Measurements from ENCODE around the gene DESI1. TPM values are rescaled to one million over a fixed set of nuclear protein-coding genes. Genes with fewer than 3 reads are reported as not detected.

Gene DESI1
- total and polyA plus RNA-seq, 2 donors (not counting 1 experiment from before 2014, with no cell fraction given) = 17.3 to 26.3 TPM

DNA sequence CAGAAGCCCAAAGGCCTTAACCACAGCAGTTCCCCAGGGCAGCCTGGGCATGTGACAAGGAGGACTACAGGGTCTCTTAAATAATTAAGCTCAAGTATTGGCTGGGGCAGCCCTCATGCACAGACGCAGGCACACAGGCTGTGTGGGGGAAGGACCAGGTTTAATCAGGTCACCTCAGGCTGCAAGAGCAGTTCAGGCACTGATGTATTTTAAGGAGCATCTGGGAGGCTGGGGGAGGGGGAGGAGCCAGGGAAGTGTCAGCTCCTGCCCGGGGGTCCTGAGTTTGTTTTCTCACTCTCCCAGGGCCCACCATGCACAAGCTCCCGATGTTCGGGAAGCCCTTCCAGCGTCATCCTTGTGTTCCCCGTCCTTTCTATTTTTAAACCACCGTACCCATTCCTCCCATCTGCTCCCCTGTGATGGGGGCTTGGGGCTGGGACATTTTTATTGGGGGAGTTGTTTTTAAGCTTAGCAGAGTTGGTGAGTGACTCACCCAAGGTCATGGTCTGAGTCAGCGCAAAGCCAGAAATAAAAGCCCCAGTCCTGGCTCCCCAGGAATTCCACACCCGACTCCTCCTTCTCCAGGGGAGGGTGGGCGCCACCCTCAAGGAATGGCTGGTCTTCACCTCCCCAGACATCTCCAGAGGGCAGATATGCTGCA is 57.7 kb downstream of the DESI1 start:
- POLR2A ChIA-PET = interaction anchor here (0.7 kb wide), 1 partner anchor 568 kb away, joined by 3 read pairs; no protein-coding TSS in a partner anchor
- H3K27me3 Mint-ChIP-seq = peaks cover 28% of the 10 kb centered on the region
- intact Hi-C loops (cut with micrococcal nuclease) = no loop called here

More for the DNA sequence above, 57.7 kb downstream of the DESI1 start:
- H3K79me2 ChIP-seq (ENCODE audit: control insufficient read depth, insufficient read depth, low read length) = no peaks in the 10 kb centered on the region
- no peaks in the 10 kb centered on the region for H3K9me3 ChIP-seq (ENCODE audit: control extremely low read depth in 1 of 3, control insufficient read depth in 2 of 3, insufficient read depth in 1 of 3, low read length in 2 of 3)
- ATAC-seq (ENCODE audit: low read depth) = no peak
- H3K9me3 Mint-ChIP-seq (ENCODE audit: insufficient read depth) = no peaks in the 10 kb centered on the region
- WGBS (ENCODE audit: insufficient coverage) = 52% methylated on average over 4 of the region's 10 CpGs
- H2AFZ ChIP-seq (ENCODE audit: insufficient read depth, low read depth, low read length, poor library complexity, severe bottlenecking) = no peak overlapping the region
- H3K27ac ChIP-seq (ENCODE audit: low read length in 2 of 2) = no peak overlapping the region
- no peaks in the 10 kb centered on the region for H3K4me1 ChIP-seq (ENCODE audit: control insufficient read depth in 2 of 2, insufficient read depth in 2 of 2, low read length in 2 of 2)
- no peak overlapping the region for H3K4me3 Mint-ChIP-seq
- H4K20me1 ChIP-seq (ENCODE audit: control insufficient read depth, insufficient read depth, low read length, poor library complexity, severe bottlenecking) = no peaks in the 10 kb centered on the region
- no peak overlapping the region for H3K9ac ChIP-seq (ENCODE audit: low read length)
- H3K27ac Mint-ChIP-seq = no peak overlapping the region
- TF ChIP-seq CTCF (IDR thresholded peaks at IDR 0.05) = no peak
- TF ChIP-seq EZH2 (IDR thresholded peaks at IDR 0.05; ENCODE audit: borderline replicate concordance, insufficient read depth, low read depth, low read length, poor library complexity, severe bottlenecking) = no peak
- peaks cover 0 to 35% (median 6%) of the 10 kb centered on the region in 4 experiments for H3K27me3 ChIP-seq (replicated peaks in 1 of 4; ENCODE audit: control extremely low read depth in 1 of 4, control insufficient read depth in 3 of 4, insufficient read depth in 4 of 4, low read length in 3 of 4)
- no peak overlapping the region for H3K4me2 ChIP-seq (replicated peaks; ENCODE audit: low read depth, low read length, poor library complexity, severe bottlenecking)
- CTCF ChIA-PET = no interaction called here
- no peak for DNase-seq
- H3K36me3 ChIP-seq (replicated peaks in 1 of 2; ENCODE audit: control extremely low read depth in 1 of 2, control insufficient read depth in 1 of 2, extremely low read depth in 1 of 2, insufficient read depth in 2 of 2, low read length in 1 of 2) = no peaks in the 10 kb centered on the region
- no peak overlapping the region for H3K4me3 ChIP-seq (ENCODE audit: control extremely low read depth in 1 of 5, extremely low read depth in 1 of 5, insufficient read depth in 1 of 5, low read depth in 2 of 5, low read length in 4 of 5)
- H3K4me1 Mint-ChIP-seq = no peaks in the 10 kb centered on the region

Measured in B cell (primary cell).